HG03139 (cell line): ENCODE results near the gene PCNX1.
"Not testable (repeated sequence)": the region's sequence is repeated elsewhere in the genome, so short reads cannot be mapped to it uniquely, and the experiment has no call there.

Experiments
- ATAC-seq: cut with Tn5 transposase; IDR thresholded peaks from one replicate; pipeline ENCODE4 v1.9.1; 2021; ENCODE audit not compliant: unreplicated experiment

Gene PCNX1

GRCh38 chr14:70909733-70910614 lies 2.7 kb downstream of the PCNX1 start:
- no peak for ATAC-seq

DNA sequence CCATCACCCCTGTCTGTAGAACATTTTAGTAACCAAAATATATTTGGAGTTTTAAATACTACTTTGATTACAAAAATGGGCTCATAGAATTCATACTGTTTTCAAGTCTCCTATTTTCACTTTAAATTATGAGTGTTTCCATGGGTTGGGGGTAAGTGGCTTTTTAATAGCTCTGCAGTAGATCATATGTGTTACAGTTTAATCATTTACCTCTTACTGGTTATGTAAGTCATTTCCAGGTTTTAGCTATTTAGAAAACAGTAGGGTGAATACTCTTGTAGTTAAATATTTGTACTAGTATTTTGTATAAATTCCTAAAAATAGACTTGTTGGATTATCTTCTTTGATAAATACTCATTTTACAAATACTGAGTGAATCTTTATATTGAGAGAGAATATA lies 8.2 kb downstream of the PCNX1 start:
- ATAC-seq = no peak

DNA sequence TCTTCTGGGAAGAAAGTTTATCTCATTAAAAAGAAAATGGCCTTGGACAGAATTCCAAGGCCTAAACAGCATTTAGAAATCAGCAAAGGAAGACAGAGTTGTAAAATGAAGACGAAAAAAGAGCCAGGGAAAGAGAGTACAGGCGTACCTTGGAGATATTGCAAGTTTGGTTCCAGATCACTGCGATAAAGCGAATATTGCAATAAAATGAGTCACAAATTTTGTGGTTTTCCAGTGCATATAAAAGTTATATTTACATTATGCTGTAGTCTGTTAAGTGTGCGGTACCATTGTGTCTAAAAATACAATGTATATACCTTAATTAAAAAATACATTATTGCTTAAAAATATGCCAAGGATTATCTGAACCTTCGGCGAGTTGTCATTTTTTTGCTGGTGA lies 9.0 kb downstream of the PCNX1 start:
- no peak for ATAC-seq

- no peak for ATAC-seq
Observed at GRCh38 chr14:70916799-70917198, 9.5 kb downstream of the PCNX1 start.

DNA sequence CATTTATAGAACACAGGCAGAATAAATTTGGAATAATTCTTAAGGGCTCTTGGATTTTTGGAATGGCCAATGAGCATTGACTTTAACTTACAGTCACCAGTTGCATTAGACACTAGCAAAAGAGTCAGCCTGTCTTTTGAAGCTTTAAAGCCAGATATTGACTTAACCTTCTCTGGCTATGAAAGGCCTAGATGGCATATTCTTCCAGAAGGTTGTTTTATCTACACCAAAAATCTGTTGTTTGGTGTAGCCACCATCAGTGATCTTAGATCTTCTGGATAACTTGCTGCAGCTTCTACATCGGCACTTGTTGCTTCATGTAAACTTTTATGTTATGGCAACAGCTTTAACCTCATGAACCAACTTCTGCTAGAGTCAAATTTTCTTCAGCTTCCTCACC lies 10.4 kb downstream of the PCNX1 start:
- ATAC-seq = no peak

DNA sequence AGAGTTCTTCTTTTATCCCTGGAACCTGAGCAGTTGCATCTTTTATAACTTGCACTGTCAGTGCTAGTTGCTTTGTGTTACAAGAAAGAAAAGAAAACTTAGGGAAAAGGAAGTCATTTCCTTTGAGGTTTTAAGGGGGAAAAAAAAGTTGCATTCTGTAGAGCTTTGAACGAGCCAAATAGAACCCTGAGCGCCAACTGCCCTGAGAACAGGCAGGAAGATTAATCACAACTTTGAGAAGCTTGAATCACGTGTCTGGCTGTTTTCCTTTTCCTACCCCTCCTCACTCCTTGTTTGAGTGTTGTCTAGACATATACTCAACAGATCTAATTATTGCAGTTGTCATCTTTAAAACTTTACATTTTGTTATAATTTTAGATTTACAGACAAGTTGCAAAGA lies 12.5 kb downstream of the PCNX1 start:
- no peak for ATAC-seq

DNA sequence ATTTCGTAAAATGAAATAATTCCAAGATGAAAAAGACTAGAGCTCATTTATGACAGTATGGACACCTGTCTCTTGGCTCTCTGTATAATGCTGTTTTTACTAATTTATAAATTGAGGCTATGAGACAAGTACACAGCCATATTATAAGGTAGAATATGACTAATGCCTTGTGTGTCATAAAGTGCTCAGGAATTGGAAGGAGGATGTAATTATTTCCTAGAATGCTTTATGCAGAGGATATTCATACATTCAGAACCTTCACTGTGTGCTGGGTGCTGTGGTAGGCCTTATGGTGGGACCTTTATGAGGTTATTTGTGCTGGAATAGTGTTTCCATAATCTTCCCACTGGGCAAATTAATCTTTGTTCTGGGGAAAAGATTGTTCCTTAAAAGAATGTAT lies 13.3 kb downstream of the PCNX1 start:
- ATAC-seq = no peak

DNA sequence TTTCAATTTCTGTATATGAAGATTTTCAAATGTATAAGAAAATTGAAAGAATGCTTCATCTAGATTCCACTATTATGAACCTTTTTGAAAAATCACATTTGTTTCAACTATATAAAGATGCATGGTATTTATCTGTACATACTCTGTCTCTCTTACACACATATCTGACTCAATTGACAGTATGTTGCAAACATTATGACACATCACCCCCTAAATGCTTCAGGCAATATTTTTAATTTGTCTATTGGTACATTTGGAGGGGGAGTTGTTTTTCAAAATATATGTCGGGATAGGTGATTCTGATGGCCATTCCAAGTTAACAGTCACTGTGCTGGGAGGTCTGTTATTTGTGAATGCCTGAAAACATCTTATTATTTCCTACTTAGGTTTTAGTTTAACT lies 14.4 kb downstream of the PCNX1 start:
- ATAC-seq = no peak

GRCh38 chr14:70924521-70924920 lies 17.3 kb downstream of the PCNX1 start:
- ATAC-seq = no peak

- ATAC-seq = no peak
Observed at GRCh38 chr14:70926235-70926830, 19.1 kb downstream of the PCNX1 start.

DNA sequence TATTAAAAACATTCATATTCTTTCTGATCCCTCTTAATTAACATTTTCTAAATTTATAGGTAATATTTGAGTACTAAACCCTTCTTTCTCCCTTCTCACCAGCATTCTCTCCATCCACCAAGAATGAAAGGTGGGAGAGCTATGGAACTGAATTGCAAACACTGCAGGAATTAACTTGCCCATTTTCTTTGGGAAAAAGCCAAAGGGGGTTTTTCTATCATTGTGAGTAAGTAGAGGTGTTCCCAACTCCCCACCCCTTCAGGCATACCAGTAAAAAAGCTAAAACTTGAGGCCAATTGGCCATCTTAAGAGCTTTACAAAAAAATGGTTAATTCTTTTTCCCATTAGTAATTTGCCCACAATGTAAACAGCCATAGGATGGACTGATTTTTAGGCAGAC lies 23.7 kb downstream of the PCNX1 start:
- ATAC-seq = no peak

DNA sequence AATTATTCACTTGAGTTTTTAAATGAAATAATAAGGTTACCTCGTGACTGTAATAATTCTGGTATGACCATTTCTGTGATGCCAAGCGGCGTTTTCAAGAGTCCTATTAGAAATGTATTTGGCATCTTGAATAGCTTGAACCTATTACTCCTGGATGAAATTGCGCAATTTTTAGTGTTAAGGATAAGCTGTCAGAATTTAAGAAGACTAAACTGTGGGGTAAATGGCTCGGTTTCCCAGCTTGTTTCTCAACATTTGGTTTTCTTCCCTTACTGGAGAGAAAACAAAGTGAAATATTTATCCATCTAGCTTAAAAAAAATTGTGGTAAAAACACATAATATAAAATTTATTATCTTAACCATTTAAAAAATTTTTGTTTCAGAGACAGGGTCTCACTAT lies 26.8 kb downstream of the PCNX1 start:
- ATAC-seq = no peak

- peak; percentile 77 for ATAC-seq
Observed at GRCh38 chr14:70934502-70935134, 27.4 kb downstream of the PCNX1 start.

DNA sequence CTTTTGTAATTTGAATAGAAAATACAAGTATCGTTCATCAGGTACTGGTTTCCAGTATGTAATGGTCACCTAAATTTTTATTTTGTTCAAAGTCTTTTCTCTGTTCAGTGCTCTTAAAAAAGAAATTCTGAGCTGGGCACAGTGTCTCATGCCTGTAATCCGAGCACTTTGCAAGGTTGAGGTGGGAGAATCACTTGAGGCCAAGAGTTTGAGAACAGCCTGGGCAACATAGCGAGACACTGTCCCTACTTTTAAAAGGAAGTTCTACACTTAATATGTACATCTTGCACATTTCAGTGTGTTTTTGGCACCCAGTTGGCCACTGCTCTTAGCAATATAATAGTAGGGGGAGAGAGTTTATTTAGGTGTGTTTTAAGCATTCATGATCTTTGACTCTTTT lies 27.9 kb downstream of the PCNX1 start:
- no peak for ATAC-seq

DNA sequence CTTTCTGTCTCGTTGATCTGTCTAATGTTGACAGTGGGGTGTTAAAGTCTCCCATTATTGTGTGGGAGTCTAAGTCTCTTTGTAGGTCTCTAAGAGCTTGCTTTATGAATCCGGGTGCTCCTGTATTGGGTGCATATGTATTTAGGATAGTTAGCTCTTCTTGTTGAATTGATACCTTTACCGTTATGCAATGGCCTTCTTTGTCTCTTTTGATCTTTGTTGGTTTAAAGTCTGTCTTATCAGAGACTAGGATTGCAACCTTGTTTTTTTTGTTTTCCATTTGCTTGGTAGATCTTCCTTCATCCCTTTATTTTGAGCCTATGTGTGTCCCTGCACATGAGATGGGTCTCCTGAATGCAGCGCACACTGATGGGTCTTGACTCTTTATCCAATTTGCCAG lies 32.4 kb downstream of the PCNX1 start:
- not testable (repeated sequence) for ATAC-seq

- not testable (repeated sequence) for ATAC-seq
Observed at GRCh38 chr14:70941637-70942341, 34.5 kb downstream of the PCNX1 start.

DNA sequence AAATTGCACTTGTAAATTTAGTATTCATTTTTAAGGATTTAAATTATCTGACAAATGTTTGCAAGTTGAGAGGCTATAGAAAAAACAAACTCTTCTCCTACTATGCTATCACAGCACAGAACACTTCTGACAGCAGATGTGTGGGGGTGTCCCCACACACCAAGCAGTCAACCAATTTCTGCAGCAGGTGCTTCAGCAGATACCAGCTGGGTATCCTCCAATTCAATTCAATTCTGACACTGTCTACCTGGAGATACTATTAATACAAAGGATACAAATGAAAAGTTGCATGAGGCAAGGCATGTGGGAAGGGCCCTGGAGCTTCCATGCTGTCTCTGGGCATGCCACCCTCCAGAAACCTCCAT lies 35.1 kb downstream of the PCNX1 start:
- ATAC-seq = no peak

GRCh38 chr14:70942721-70943120 lies 35.5 kb downstream of the PCNX1 start:
- ATAC-seq = not testable (repeated sequence)

GRCh38 chr14:70943838-70944237 lies 36.6 kb downstream of the PCNX1 start:
- no peak for ATAC-seq

GRCh38 chr14:70947739-70948138 lies 40.5 kb downstream of the PCNX1 start:
- no peak for ATAC-seq

DNA sequence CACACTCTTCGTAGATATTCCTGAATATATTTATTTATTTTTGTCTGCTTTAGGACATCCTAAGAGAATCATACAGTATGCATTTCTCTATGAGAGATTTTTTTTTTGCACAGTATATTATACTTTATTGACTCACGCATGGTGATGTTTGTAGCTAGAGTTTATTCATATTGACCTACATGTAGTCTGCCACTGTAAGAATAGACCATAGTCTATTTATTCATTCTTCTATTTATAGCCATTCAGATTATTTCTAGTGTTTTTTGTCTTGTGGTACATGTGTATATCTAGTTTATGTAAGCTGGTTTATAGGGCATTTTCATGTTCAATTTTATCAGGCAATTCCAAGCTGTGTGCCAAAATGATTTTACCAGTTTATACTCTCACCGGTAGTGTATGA lies 45.2 kb downstream of the PCNX1 start:
- ATAC-seq = no peak

DNA sequence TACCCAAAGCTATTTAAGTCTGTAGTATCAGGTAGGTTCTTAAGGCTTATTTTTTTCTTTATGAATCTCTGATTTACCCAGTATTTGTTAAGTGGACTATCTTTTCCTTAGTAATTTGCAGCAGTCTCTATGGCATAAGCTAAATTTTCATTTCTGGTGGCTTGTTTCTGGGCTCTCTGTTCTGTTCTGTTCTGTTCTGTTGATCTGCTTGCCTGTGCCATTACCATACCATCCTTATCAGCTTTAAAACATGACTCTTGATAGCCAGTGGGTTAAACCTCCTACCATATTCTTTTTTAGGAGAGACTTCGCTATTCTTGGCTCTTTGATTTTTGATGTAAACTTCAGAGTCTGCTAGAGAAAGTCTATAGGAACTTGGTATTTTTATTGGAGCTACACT lies 46.8 kb downstream of the PCNX1 start:
- no peak for ATAC-seq
